ENCODE measurements around the gene THRSP.
"Not testable (repeated sequence)": the region's sequence is repeated elsewhere in the genome, so short reads cannot be mapped to it uniquely, and the experiment has no call there.

The THRSP gene

GRCh38 chr11:78033040-78033439 lies 30.6 kb upstream of the THRSP start:
- ATAC-seq (no peak), DNase-seq (ENCODE audit: low spot score in 2 of 2) (no peak)
- peak overlapping the region; percentile 76 for H3K27ac Mint-ChIP-seq

DNA sequence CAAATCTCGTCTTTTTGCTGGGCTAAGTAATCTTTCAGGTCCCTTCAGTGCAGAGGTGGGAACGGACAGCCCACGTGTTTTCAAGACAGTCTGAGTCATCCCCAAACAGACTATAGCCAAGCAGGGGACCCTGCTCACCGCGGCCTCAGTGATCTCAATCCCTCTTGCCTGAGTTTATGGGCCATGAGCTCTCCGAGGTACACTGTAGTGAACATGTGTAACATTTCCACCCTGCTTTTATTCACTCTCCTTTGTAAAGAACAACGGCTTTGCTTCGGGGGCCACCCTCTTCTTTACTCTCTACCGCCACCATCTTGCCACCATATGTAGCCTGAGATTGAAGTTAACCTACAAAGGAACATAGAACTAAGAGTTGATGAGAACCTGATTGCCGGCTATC lies 29.0 kb upstream of the THRSP start:
- H3K4me1 Mint-ChIP-seq = peaks cover 17% of the 10 kb centered on the region
- no peak for DNase-seq (ENCODE audit: low spot score in 2 of 2)
- H3K9me3 Mint-ChIP-seq = no peaks in the 10 kb centered on the region
- ATAC-seq = peak; percentile 43
- no peak overlapping the region for H3K4me3 Mint-ChIP-seq
- peaks cover 2% of the 10 kb centered on the region for H3K36me3 Mint-ChIP-seq
- H3K27ac Mint-ChIP-seq = peak overlapping the region; percentile 10

More at GRCh38 chr11:78033040-78033439, 30.6 kb upstream of the THRSP start:
- Mint-ChIP-seq H3K4me3 (no peak overlapping the region), H3K4me1 (peaks cover 7% of the 10 kb centered on the region), H3K9me3 (no peaks in the 10 kb centered on the region), H3K36me3 (no peaks in the 10 kb centered on the region)

DNA sequence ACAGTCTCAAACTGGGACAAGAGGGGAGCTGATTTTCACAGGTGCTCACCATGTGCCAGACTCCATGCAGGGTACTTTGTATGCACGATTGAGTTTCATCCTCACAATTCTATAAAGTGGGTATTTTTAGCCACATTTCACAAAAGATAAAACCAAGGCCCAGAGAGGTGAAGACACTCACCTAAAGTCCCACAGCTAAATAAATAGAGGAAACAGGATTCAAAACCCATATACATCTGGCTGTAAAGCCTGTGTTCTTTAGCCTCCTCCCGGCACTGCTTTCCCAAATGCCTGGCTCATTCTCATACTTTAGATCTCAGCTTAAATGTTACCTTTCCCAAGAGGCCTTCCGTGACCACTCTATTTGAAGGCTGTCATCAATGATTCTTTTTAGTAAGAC lies 27.3 kb upstream of the THRSP start:
- H3K9me3 Mint-ChIP-seq = no peaks in the 10 kb centered on the region
- peaks cover 7% of the 10 kb centered on the region for H3K36me3 Mint-ChIP-seq
- H3K4me3 Mint-ChIP-seq = no peak overlapping the region
- no peak overlapping the region for H3K27ac Mint-ChIP-seq
- H3K4me1 Mint-ChIP-seq = peaks cover 34% of the 10 kb centered on the region
- DNase-seq (ENCODE audit: low spot score in 2 of 2) = no peak
- ATAC-seq = no peak

GRCh38 chr11:78037056-78037455 lies 26.6 kb upstream of the THRSP start:
- H3K36me3 Mint-ChIP-seq = peaks cover 7% of the 10 kb centered on the region
- H3K4me1 Mint-ChIP-seq = peaks cover 39% of the 10 kb centered on the region
- H3K4me3 Mint-ChIP-seq = no peak overlapping the region
- no peak overlapping the region for H3K27ac Mint-ChIP-seq
- DNase-seq (ENCODE audit: low spot score in 2 of 2) = no peak
- no peaks in the 10 kb centered on the region for H3K9me3 Mint-ChIP-seq
- no peak for ATAC-seq

DNA sequence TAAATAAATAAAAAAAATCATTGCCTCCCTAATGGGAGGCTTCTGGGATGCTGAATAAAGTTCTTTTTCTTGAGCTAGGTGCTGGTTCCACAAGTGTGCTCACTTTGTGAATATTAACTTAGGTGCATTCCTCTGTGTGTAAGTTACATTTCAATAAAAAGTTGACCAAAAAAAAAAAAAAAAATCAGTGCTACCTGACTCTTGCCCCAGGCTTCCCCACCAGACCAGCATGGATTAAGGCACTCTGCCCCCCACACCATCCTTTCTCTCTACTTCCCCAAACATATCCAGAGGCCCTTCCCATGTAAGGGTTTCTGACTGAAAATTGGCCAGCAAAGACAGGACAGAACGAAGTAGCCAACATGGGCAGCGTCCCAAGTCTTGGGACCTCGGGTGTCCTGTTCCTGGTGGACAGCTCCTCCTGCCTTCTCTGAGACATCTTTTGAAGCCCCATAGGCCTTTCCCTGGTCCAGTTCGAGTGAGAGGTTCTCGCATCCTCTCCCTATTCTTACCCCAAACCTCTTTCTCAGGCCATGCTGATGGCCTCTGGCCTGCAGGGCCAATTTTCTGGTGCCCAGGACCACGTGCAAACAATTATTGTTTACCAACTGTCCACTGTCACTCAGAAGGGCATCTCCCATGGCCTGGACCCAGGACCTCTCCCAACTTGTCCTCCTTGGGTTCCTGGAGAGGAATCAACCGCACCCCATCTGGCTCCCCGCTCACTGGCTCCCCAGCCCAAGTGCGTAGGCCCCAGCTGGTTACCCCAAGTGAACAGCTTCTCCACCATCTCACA lies 25.6 kb upstream of the THRSP start:
- H3K4me1 Mint-ChIP-seq = peaks cover 39% of the 10 kb centered on the region
- no peak for ATAC-seq
- no peak overlapping the region for H3K4me3 Mint-ChIP-seq
- H3K36me3 Mint-ChIP-seq = peaks cover 7% of the 10 kb centered on the region
- no peaks in the 10 kb centered on the region for H3K9me3 Mint-ChIP-seq
- DNase-seq (ENCODE audit: low spot score in 2 of 2) = no peak
- peak overlapping the region; percentile 100 for H3K27ac Mint-ChIP-seq

DNA sequence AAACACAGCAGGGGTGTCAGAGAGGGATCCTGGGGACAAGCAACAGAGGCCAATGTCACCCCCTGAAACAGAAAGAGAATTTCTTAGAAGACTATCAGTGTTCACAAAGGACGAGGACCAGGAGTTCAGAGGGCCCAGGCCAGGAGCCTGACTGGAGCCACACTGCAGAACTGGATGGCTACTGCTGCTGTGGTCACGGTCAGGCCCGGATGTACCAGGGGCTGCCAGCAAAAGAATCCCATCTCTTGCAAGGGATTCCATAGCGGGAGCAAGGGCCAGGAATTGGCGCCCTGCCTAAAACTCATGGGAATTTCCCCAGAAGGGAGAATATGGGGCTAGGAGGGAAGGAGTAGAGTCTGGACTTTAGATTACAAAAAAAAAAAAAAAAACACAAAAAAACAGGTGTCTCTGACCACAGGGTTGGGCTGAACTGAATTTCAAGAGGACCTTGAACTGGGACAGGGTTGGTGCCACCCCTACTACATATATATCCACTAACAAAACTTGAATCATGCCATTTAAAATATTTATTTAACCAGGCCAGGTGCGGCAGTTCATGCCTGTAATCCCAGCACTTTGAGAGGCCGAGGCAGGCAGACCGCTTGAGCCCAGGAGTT lies 24.9 kb upstream of the THRSP start:
- ATAC-seq (no peak), DNase-seq (ENCODE audit: low spot score in 2 of 2) (no peak)
- peak overlapping the region; percentile 100 for H3K27ac Mint-ChIP-seq
- H3K9me3 Mint-ChIP-seq = no peaks in the 10 kb centered on the region
- H3K36me3 Mint-ChIP-seq = peaks cover 7% of the 10 kb centered on the region
- H3K4me3 Mint-ChIP-seq = no peak overlapping the region
- peaks cover 45% of the 10 kb centered on the region for H3K4me1 Mint-ChIP-seq

GRCh38 chr11:78039391-78039918 lies 24.2 kb upstream of the THRSP start:
- ATAC-seq (peak; percentile 3), DNase-seq (ENCODE audit: low spot score in 2 of 2) (no peak)
- Mint-ChIP-seq H3K4me3 (peak overlapping the region; percentile 75), H3K27ac (peak overlapping the region; percentile 100), H3K4me1 (peaks cover 41% of the 10 kb centered on the region), H3K36me3 (peaks cover 7% of the 10 kb centered on the region), H3K9me3 (no peaks in the 10 kb centered on the region)

DNA sequence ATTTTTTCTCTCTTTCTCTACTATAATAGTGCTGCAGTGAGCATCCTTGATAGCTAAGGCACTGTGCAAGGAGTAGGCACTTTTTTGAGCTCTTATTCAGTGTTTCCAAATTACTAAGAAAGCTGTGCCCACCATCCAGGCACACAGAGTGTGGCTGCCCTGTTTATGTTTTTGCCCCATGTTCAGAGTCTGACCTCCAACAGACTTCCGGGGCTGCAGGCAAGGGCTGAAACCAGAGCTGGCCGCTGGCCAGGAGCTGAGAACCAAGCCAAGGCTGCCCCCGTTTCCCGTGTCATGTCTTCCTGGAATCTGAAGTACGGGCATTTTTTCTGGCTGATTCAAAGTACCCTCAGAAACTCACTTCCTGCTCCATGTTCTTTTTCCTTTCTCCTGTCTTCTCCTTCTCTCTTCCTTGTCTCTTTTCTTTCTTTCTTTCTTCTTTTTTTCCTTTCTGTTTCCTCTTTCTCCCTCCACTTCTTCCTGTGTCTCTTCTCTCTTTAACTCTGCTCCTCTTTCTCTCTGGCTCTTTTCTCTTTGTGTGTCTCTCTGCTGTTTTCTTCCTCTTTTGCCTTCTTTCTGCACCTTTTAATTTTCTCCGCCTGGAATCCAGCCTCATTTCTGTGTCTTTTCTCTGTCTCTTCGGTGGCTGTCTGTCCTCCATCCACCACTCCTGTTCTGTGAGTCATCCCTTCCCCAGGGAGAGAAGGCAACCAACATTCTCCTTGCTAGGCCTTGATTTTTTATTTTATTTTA lies 23.6 kb upstream of the THRSP start:
- DNase-seq (ENCODE audit: low spot score in 2 of 2) (peak; percentile 44 to 78), ATAC-seq (peak; percentile 92)

GRCh38 chr11:78040691-78041379 lies 22.8 kb upstream of the THRSP start:
- Mint-ChIP-seq H3K27ac (peak overlapping the region; percentile 100), H3K36me3 (peaks cover 7% of the 10 kb centered on the region), H3K9me3 (no peaks in the 10 kb centered on the region), H3K4me1 (peaks cover 42% of the 10 kb centered on the region), H3K4me3 (peak overlapping the region; percentile 75)
- ATAC-seq (no peak), DNase-seq (ENCODE audit: low spot score in 2 of 2) (no peak)

More for the DNA sequence above, 23.6 kb upstream of the THRSP start:
- Mint-ChIP-seq H3K4me1 (peaks cover 38% of the 10 kb centered on the region), H3K9me3 (no peaks in the 10 kb centered on the region), H3K4me3 (peak overlapping the region; percentile 75), H3K27ac (peak overlapping the region; percentile 100), H3K36me3 (peaks cover 7% of the 10 kb centered on the region)

GRCh38 chr11:78041380-78041719 lies 22.3 kb upstream of the THRSP start:
- not testable (repeated sequence) for H3K9me3 Mint-ChIP-seq; DNase-seq (ENCODE audit: low spot score in 2 of 2); ATAC-seq; H3K36me3 Mint-ChIP-seq
- peaks cover 47% of the 10 kb centered on the region for H3K4me1 Mint-ChIP-seq
- H3K27ac Mint-ChIP-seq = peak overlapping the region; percentile 100
- peak overlapping the region; percentile 10 for H3K4me3 Mint-ChIP-seq

DNA sequence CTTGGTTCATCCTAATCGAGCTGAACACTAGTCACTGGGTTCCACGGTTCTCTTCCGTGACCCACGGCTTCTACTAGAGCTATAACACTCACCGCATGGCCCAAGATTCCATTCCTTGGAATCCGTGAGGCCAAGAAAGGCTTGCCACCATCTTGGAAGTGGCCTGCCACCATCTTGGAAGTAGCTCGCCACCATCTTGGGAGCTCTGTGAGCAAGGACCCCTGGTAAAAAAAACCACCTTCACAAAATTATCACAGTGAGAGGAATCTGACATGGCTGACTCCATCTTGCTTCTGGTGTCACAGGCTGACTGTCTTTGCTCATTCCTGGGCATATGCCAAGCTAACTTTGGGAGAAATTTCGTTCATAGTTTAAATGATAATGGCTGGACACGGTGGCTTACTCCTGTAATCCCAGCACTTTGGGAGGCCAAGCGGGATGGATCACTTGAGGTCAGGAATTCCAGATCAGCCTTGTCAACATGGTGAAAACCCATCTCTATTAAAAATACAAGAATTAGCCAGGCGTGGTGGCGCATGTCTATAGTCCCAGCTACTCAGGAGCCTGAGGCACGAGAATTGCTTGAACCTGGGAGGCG lies 21.7 kb upstream of the THRSP start:
- peaks cover 48% of the 10 kb centered on the region for H3K4me1 Mint-ChIP-seq
- H3K27ac Mint-ChIP-seq = peak overlapping the region; percentile 100
- peak overlapping the region; percentile 10 for H3K4me3 Mint-ChIP-seq
- ATAC-seq (no peak), DNase-seq (ENCODE audit: low spot score in 2 of 2) (no peak)
- no peaks in the 10 kb centered on the region for H3K9me3 Mint-ChIP-seq
- peaks cover 7% of the 10 kb centered on the region for H3K36me3 Mint-ChIP-seq

DNA sequence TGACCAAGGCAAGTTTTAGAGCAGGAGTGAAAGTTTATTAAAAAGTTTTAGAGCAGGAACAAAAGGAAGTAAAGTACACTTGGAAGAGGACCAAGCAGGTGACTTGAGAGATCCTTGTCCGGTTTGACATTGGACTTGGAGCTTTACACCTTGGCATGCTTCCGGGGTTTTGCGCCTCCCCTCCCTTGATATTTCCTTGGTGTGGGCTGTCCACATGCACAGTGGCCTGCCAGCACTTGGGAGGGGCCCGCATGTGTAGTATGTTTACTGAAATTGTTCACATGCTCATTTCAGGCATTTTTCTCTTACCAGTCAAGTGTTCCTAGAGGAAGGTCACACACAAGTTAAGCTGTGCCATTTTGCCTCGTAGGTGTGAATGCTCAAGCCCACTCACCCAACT lies 19.0 kb upstream of the THRSP start:
- Mint-ChIP-seq H3K36me3 (peaks cover 4% of the 10 kb centered on the region), H3K27ac (no peak overlapping the region), H3K9me3 (no peaks in the 10 kb centered on the region), H3K4me1 (peaks cover 37% of the 10 kb centered on the region), H3K4me3 (no peak overlapping the region)
- ATAC-seq (no peak), DNase-seq (ENCODE audit: low spot score in 2 of 2) (no peak)

DNA sequence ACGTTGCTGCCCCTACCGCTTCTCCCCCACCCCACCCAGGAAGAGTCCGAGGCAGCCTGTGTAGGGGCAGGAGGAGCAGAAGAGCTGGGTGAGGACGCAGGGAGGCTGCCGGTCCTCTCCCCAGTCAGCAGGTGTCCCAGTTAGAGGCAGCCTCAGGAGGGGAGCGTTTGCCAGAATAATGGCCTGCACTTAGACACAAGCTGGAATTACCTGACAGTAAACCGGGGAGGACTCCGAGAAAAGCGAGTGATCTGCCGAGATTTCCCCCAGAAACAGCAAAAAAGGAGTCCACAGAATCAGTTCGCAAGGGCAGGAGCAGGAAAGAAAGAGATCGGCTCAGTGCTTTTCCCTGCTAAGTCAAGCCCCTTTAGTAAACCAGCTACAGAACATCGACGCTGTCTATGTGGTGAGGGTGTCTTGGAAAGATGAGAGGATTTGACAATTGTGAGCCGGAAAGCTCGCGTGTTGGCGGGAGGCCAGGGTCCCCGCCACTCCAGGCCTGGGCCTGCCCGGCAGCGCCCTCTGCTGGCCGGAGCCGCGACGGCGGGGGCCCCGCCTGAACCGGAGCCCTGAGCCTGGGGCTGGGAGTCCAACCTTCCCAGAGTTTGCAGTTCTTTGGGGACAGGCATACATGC lies 17.7 kb upstream of the THRSP start:
- Mint-ChIP-seq H3K36me3 (no peaks in the 10 kb centered on the region), H3K27ac (no peak overlapping the region), H3K4me3 (peak overlapping the region; percentile 55), H3K9me3 (no peaks in the 10 kb centered on the region), H3K4me1 (peaks cover 25% of the 10 kb centered on the region)
- peak; percentile 90 for ATAC-seq
- DNase-seq (ENCODE audit: low spot score in 2 of 2) = peak; percentile 90 to 92

- Mint-ChIP-seq H3K4me1 (peaks cover 20% of the 10 kb centered on the region), H3K9me3 (no peaks in the 10 kb centered on the region), H3K4me3 (peak overlapping the region; percentile 55)
Measured at GRCh38 chr11:78046486-78046854, 17.2 kb upstream of the THRSP start.

More at GRCh38 chr11:78046486-78046854, 17.2 kb upstream of the THRSP start:
- no peaks in the 10 kb centered on the region for H3K36me3 Mint-ChIP-seq
- H3K27ac Mint-ChIP-seq = no peak overlapping the region
- ATAC-seq (no peak), DNase-seq (ENCODE audit: low spot score in 2 of 2) (no peak)
